ENCODE results near the gene RCL1.

The RCL1 gene

GRCh38 chr9:4831944-4832343 is 39.2 kb downstream of the RCL1 start:
- TF ChIP-seq CTCF (conservative IDR thresholded peaks at IDR 0.05) (no peak), ZFX (IDR thresholded peaks at IDR 0.05) (no peak)
- H3K27ac ChIP-seq: no peak overlapping the region

- TF ChIP-seq ZFX (IDR thresholded peaks at IDR 0.05) (no peak), CTCF (conservative IDR thresholded peaks at IDR 0.05) (no peak)
- H3K27ac ChIP-seq: no peak overlapping the region
Measured at GRCh38 chr9:4832786-4833579, 40.2 kb downstream of the RCL1 start.

- TF ChIP-seq CTCF (conservative IDR thresholded peaks at IDR 0.05): no peak
- TF ChIP-seq ZFX (IDR thresholded peaks at IDR 0.05): no peak
- no peak overlapping the region for H3K27ac ChIP-seq
Measured at GRCh38 chr9:4833781-4834560, 41.2 kb downstream of the RCL1 start.

GRCh38 chr9:4836676-4837075 is 43.9 kb downstream of the RCL1 start:
- no peak for TF ChIP-seq ZFX (IDR thresholded peaks at IDR 0.05)
- TF ChIP-seq CTCF (conservative IDR thresholded peaks at IDR 0.05): no peak
- no peak overlapping the region for H3K27ac ChIP-seq

- no peak overlapping the region for H3K27ac ChIP-seq
- no peak for TF ChIP-seq ZFX (IDR thresholded peaks at IDR 0.05)
- TF ChIP-seq CTCF (conservative IDR thresholded peaks at IDR 0.05): no peak
Measured at GRCh38 chr9:4837261-4838188, 44.8 kb downstream of the RCL1 start.

- TF ChIP-seq CTCF (conservative IDR thresholded peaks at IDR 0.05) (no peak), ZFX (IDR thresholded peaks at IDR 0.05) (no peak)
- no peak overlapping the region for H3K27ac ChIP-seq
Measured at GRCh38 chr9:4838189-4838546, 45.4 kb downstream of the RCL1 start.
